ENCODE results near the gene CTNNBL1. TPM values are rescaled to one million over a fixed set of nuclear protein-coding genes. Genes with fewer than 3 reads are reported as not detected.
"Not testable (repeated sequence)": the region's sequence is repeated elsewhere in the genome, so short reads cannot be mapped to it uniquely, and the experiment has no call there.

CTNNBL1 gene
- total RNA-seq, 2 donors from 2014 or later: 8.6 to 17.4 TPM

GRCh38 chr20:37852666-37853065 is 158.8 kb downstream of the CTNNBL1 start:
- H3K27ac ChIP-seq: no peak overlapping the region
- ATAC-seq: no peak
- no peak for TF ChIP-seq POLR2A (IDR thresholded peaks at IDR 0.05)
- no peak for TF ChIP-seq CTCF (IDR thresholded peaks at IDR 0.05)
- no peak overlapping the region for H3K4me3 ChIP-seq
- no peaks in the 10 kb centered on the region for H3K27me3 ChIP-seq
- H3K9me3 ChIP-seq: no peaks in the 10 kb centered on the region
- intact Hi-C loops (cut with DNase I): no loop called here
- no peaks in the 10 kb centered on the region for H3K4me1 ChIP-seq
- WGBS, 2 donors: 93 to 96% methylated on average over 6 of the region's 6 CpGs
- no peak for DNase-seq
- no peaks in the 10 kb centered on the region for H3K36me3 ChIP-seq (replicated peaks in 1 of 2; ENCODE audit: insufficient read depth in 1 of 2, low read depth in 2 of 2)

GRCh38 chr20:37853823-37854375 is 160.1 kb downstream of the CTNNBL1 start:
- WGBS, 2 donors: 91 to 98% methylated on average over 2 of the region's 2 CpGs
- no peaks in the 10 kb centered on the region for H3K9me3 ChIP-seq
- DNase-seq (no peak), ATAC-seq (no peak)
- H3K27ac ChIP-seq: no peak overlapping the region
- no peaks in the 10 kb centered on the region for H3K27me3 ChIP-seq
- H3K36me3 ChIP-seq (replicated peaks in 1 of 2; ENCODE audit: insufficient read depth in 1 of 2, low read depth in 2 of 2): no peaks in the 10 kb centered on the region
- no peaks in the 10 kb centered on the region for H3K4me1 ChIP-seq
- no peak overlapping the region for H3K4me3 ChIP-seq
- intact Hi-C loops (cut with DNase I): no loop called here
- TF ChIP-seq POLR2A (IDR thresholded peaks at IDR 0.05): no peak
- TF ChIP-seq CTCF (IDR thresholded peaks at IDR 0.05): no peak

GRCh38 chr20:37856034-37856433 is 162.2 kb downstream of the CTNNBL1 start:
- ATAC-seq; H3K4me3 ChIP-seq; DNase-seq; H3K36me3 ChIP-seq (replicated peaks in 1 of 2; ENCODE audit: insufficient read depth in 1 of 2, low read depth in 2 of 2); H3K27me3 ChIP-seq; H3K27ac ChIP-seq; intact Hi-C loops (cut with DNase I); H3K9me3 ChIP-seq; H3K4me1 ChIP-seq: not testable (repeated sequence)
- WGBS, 2 donors: 93 to 96% methylated on average over 5 of the region's 5 CpGs

- Histone ChIP-seq H3K4me1 (no peaks in the 10 kb centered on the region), H3K9me3 (no peaks in the 10 kb centered on the region), H3K27me3 (no peaks in the 10 kb centered on the region), H3K27ac (no peak overlapping the region), H3K36me3 (replicated peaks in 1 of 2; ENCODE audit: insufficient read depth in 1 of 2, low read depth in 2 of 2) (peaks cover 0 to 3% of the 10 kb centered on the region in 2 donors), H3K4me3 (no peak overlapping the region)
- DNase-seq: no peak
- TF ChIP-seq CTCF (IDR thresholded peaks at IDR 0.05) (no peak), POLR2A (IDR thresholded peaks at IDR 0.05) (no peak)
- 79 to 85% methylated on average over 10 of the region's 10 CpGs for WGBS, 2 donors
- intact Hi-C loops (cut with DNase I): no loop called here
- no peak for ATAC-seq
Observed at GRCh38 chr20:37856932-37857660, 163.3 kb downstream of the CTNNBL1 start.

GRCh38 chr20:37859406-37860171 is 165.8 kb downstream of the CTNNBL1 start:
- intact Hi-C loops (cut with DNase I): no loop called here
- H3K36me3 ChIP-seq (replicated peaks in 1 of 2; ENCODE audit: insufficient read depth in 1 of 2, low read depth in 2 of 2): peaks cover 0 to 5% of the 10 kb centered on the region in 2 donors

More at GRCh38 chr20:37859406-37860171, 165.8 kb downstream of the CTNNBL1 start:
- Histone ChIP-seq H3K27me3 (no peaks in the 10 kb centered on the region), H3K9me3 (no peaks in the 10 kb centered on the region), H3K4me3 (no peak overlapping the region), H3K4me1 (no peaks in the 10 kb centered on the region), H3K27ac (no peak overlapping the region)
- TF ChIP-seq CTCF (IDR thresholded peaks at IDR 0.05): no peak
- TF ChIP-seq POLR2A (IDR thresholded peaks at IDR 0.05): no peak
- 92 to 95% methylated on average over 15 of the region's 15 CpGs for WGBS, 2 donors
- ATAC-seq (no peak), DNase-seq (no peak)
